Measurements from ENCODE around the gene TGFB2.

TGFB2 gene

GRCh38 chr1:218336328-218336727, 8.8 kb upstream of the TGFB2 start:
- no peak for DNase-seq

GRCh38 chr1:218339267-218339831, 5.8 kb upstream of the TGFB2 start:
- DNase-seq: no peak

- no peak for DNase-seq
Measured at GRCh38 chr1:218341325-218341724, 3.8 kb upstream of the TGFB2 start.

- DNase-seq: no peak
Measured at GRCh38 chr1:218342091-218342490, 3.0 kb upstream of the TGFB2 start.

GRCh38 chr1:218345673-218346390, 696 bp downstream of the TGFB2 start:
- DNase-seq: peak; percentile 54

- DNase-seq: no peak
Measured at GRCh38 chr1:218346391-218347204, 1.5 kb downstream of the TGFB2 start.

GRCh38 chr1:218347336-218347722, 2.2 kb downstream of the TGFB2 start:
- no peak for DNase-seq

- no peak for DNase-seq
Measured at GRCh38 chr1:218347723-218348627, 2.8 kb downstream of the TGFB2 start.

GRCh38 chr1:218348628-218349071, 3.5 kb downstream of the TGFB2 start:
- DNase-seq: no peak

GRCh38 chr1:218349348-218350034, 4.4 kb downstream of the TGFB2 start:
- no peak for DNase-seq

GRCh38 chr1:218350035-218350525, 4.9 kb downstream of the TGFB2 start:
- DNase-seq: no peak

- DNase-seq: no peak
Measured at GRCh38 chr1:218350801-218351266, 5.7 kb downstream of the TGFB2 start.

GRCh38 chr1:218351391-218352074, 6.4 kb downstream of the TGFB2 start:
- DNase-seq: no peak

GRCh38 chr1:218352075-218352438, 6.9 kb downstream of the TGFB2 start:
- no peak for DNase-seq

GRCh38 chr1:218353656-218354055, 8.5 kb downstream of the TGFB2 start:
- DNase-seq: no peak

GRCh38 chr1:218355278-218355677, 10.1 kb downstream of the TGFB2 start:
- DNase-seq: no peak

- no peak for DNase-seq
Measured at GRCh38 chr1:218357211-218357892, 12.2 kb downstream of the TGFB2 start.

GRCh38 chr1:218357893-218358232, 12.7 kb downstream of the TGFB2 start:
- no peak for DNase-seq

GRCh38 chr1:218361298-218362065, 16.3 kb downstream of the TGFB2 start:
- peak; percentile 82 for DNase-seq

Measured in NCI-H2171 (cell line).